Endothelial cell of umbilical vein (primary cell): ENCODE results near the gene TUFM. TPM values are rescaled to one million over a fixed set of nuclear protein-coding genes. Genes with fewer than 3 reads are reported as not detected.

Source experiments
- BruUV-seq: library from RNA; stranded (reverse); fragments of 400-500 nt; replicated peaks from 2 replicates; lab custom pipeline; 2021; lab: Mats Ljungman, UMichigan
- CTCF ChIA-PET: fragments of 300-600, 350-600 bp; sonication (Branson Sonifier 250); formaldehyde crosslinking; loops from one replicate; lab custom pipeline; 2021; ENCODE audit warnings: antibody characterized with exemption, inconsistent platforms; lab: Charles Lee
- POLR2A ChIA-PET: fragments of 300-600, 350-600 bp; sonication (Branson Sonifier 250); formaldehyde crosslinking; loops from one replicate; lab custom pipeline; 2021; ENCODE audit warnings: antibody characterized with exemption, inconsistent platforms; lab: Charles Lee
- DNase-seq: peaks from one replicate; pipeline ENCODE4 v3.0.0-alpha.2; 2011; ENCODE audit warnings: low read depth, low spot score
- FAIRE-seq: peaks from 2 replicates; lab custom pipeline; 2011; peaks lifted over from hg19 to GRCh38; lab: Jason Lieb, UNC
- H2AFZ ChIP-seq: 2 replicates; pipeline ENCODE4 v1.6.0; 2012; ENCODE audit warnings: low read depth, low read length, control low read depth, inconsistent platforms
- H3K27ac ChIP-seq: 2 replicates; pipeline ENCODE4 v1.5.1; 2011; ENCODE audit warnings: low read depth, mild to moderate bottlenecking, control low read depth, low read length, moderate library complexity; ENCODE audit not compliant: insufficient read depth
- H3K27me3 ChIP-seq, 2 experiments: 2 replicates each; pipeline versions ENCODE4 v1.6.0 to v1.6.1; 2011; ENCODE audit warnings: low read length in 2 of 2, mixed read lengths in 1 of 2; ENCODE audit not compliant: control insufficient read depth in 2 of 2, insufficient read depth in 2 of 2
- H3K36me3 ChIP-seq, 2 experiments: 2 replicates in 1 of 2; 3 replicates in 1 of 2; pipeline ENCODE4 v1.5.1; 2011; ENCODE audit warnings: low read length in 2 of 2, mild to moderate bottlenecking in 1 of 2, moderate library complexity in 1 of 2; ENCODE audit not compliant: control insufficient read depth in 2 of 2, insufficient read depth in 2 of 2; ENCODE audit errors: extremely low read depth in 1 of 2
- H3K4me1 ChIP-seq: 3 replicates; pipeline ENCODE4 v1.5.1; 2011; ENCODE audit warnings: mild to moderate bottlenecking, low read length; ENCODE audit not compliant: control insufficient read depth, insufficient read depth; ENCODE audit errors: extremely low read depth
- H3K4me2 ChIP-seq: 2 replicates; pipeline ENCODE4 v1.6.1; 2011; ENCODE audit warnings: low read length, control low read depth, mixed read lengths; ENCODE audit not compliant: insufficient read depth
- H3K4me3 ChIP-seq, 3 experiments: fragments of 200-600 bp in 1 of 3; sonication (generic), shearing (Covaris generic) in 1 of 3; replicated peaks in 1 of 3; 2 replicates each; pipeline ENCODE4 v1.5.1; 2011 to 2016; ENCODE audit warnings: control low read depth in 3 of 3, low read length in 3 of 3, mild to moderate bottlenecking in 2 of 3, inconsistent platforms in 1 of 3, low read depth in 1 of 3, moderate library complexity in 1 of 3; ENCODE audit not compliant: insufficient read depth in 1 of 3
- H3K79me2 ChIP-seq: 2 replicates; pipeline ENCODE4 v1.6.0; 2012; ENCODE audit warnings: low read length, inconsistent platforms; ENCODE audit not compliant: control insufficient read depth, insufficient read depth
- H3K9ac ChIP-seq: replicated peaks from 2 replicates; pipeline ENCODE3; 2011; ENCODE audit warnings: low read length, control low read depth; ENCODE audit not compliant: insufficient read depth; ENCODE audit errors: extremely low read depth
- H3K9me1 ChIP-seq: replicated peaks from 3 replicates; pipeline ENCODE4 v1.6.0; 2011; ENCODE audit warnings: mild to moderate bottlenecking, low read length; ENCODE audit not compliant: control insufficient read depth, insufficient read depth; ENCODE audit errors: extremely low read depth
- H3K9me3 ChIP-seq: replicated peaks from 2 replicates; pipeline ENCODE4 v1.5.1; 2012; ENCODE audit warnings: low read length, inconsistent platforms; ENCODE audit not compliant: control insufficient read depth, insufficient read depth
- H4K20me1 ChIP-seq: replicated peaks from 2 replicates; pipeline ENCODE3; 2011; ENCODE audit warnings: mild to moderate bottlenecking, low read length; ENCODE audit not compliant: control insufficient read depth, insufficient read depth; ENCODE audit errors: extremely low read depth
- FOS ChIP-seq: IDR thresholded peaks from 2 replicates; pipeline ENCODE4 v1.6.1; 2011; ENCODE audit warnings: mild to moderate bottlenecking, low read length, moderate library complexity, borderline replicate concordance; ENCODE audit not compliant: insufficient read depth
- GATA2 ChIP-seq: IDR thresholded peaks from 2 replicates; pipeline ENCODE4 v1.7.0; 2011; ENCODE audit warnings: low read depth, mild to moderate bottlenecking, moderate library complexity, mixed read lengths, low read length; ENCODE audit not compliant: insufficient read length, insufficient read depth
- JUN ChIP-seq: IDR thresholded peaks from 2 replicates; pipeline ENCODE4 v1.6.1; 2011; ENCODE audit warnings: borderline replicate concordance, low read depth; ENCODE audit not compliant: insufficient read length, insufficient read depth
- POLR2A ChIP-seq: IDR thresholded peaks from 2 replicates; pipeline ENCODE4 v1.6.1; 2012; ENCODE audit warnings: low read depth, mild to moderate bottlenecking, control low read depth, low read length
- POLR2AphosphoS5 ChIP-seq: IDR thresholded peaks from 2 replicates; pipeline ENCODE4 v1.6.1; 2012; ENCODE audit warnings: low read depth, mild to moderate bottlenecking, control low read depth, low read length, moderate library complexity; ENCODE audit not compliant: insufficient read depth
- dilution Hi-C: fragments of 300-500 bp; cut with MboI; formaldehyde crosslinking; loops from one replicate; pipeline ENCODE4 v1.15.0; 2019; ENCODE audit warnings: low sequenced_read_pairs; ENCODE audit not compliant: extremely low pct_ligation_motif_present
- intact Hi-C: fragments of 100-400 bp; cut with micrococcal nuclease; formaldehyde crosslinking; loops from one replicate; pipeline ENCODE4 v1.10.0; 2022
- polyA plus RNA-seq, 4 experiments: library from polyadenylated mRNA; depleted of rRNA in 3 of 4; stranded (reverse) in 3 of 4; unstranded in 1 of 4; fragments of >200 nt; gene quantifications; 2 replicates each; pipeline versions ENCODE4 v1.2.1 to v1.2.3, GENCODE V29; 2011 to 2012; ENCODE audit warnings: missing spikeins in 1 of 4
- total RNA-seq: library from RNA; stranded (reverse); gene quantifications from 2 replicates; pipeline ENCODE4 v1.2.3, GENCODE V29; 2021

Gene TUFM
- total and polyA plus RNA-seq, 2 donors (not counting 3 experiments of a cell fraction or from before 2014, with no cell fraction given) = 186 to 227 TPM

DNA sequence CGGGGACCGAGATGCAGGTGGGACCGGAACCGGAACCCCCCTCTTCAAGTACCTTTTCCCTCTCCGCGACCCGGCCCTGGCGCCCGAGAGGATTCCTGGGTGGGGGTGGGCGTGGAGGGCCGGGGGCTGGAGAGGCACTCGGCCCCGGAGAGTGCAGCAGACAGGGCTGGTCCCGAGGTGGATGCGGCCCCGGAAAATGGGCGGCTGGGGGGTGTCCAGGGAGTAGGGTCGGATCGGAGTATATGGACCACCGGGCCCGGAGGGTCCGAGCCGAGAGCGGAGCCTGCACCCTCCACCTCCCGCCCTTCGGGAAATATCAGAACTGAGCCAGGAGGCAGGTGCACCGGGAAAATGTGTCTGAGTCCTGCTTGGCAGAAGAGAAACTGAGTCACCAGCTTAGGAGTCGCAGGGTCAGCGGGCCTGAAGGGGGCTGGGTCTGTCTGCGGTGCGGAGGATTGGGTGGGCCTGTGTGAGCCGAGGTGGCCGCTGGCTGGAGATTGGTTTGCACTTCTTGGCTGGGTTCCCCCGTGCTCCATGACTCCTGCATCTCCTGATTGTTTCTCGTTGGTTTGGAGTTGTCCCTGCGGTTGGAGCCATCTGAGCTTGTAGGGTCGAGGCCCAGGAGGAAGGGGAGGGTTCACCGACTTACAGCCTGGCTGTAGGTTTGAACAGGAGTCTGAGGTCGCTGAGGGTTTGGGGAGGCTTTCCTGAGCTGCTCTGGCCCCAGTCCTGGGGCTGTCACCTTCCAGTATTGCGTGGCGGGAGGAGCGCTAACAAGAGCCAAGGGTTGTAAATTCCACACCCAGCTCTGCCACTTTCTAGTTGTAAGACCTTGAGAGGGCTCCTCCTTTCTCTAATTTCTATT is 18.0 kb upstream of the TUFM start:
- H3K4me2 ChIP-seq = peak overlapping the region; percentile 82
- H3K9me1 ChIP-seq = no peaks in the 10 kb centered on the region
- peak; percentile 62 for FAIRE-seq
- peak overlapping the region; percentile 96 for H3K27ac ChIP-seq
- POLR2A ChIA-PET = interaction anchor here (0.7 to 1.8 kb wide), 3 partner anchors 17 to 72 kb away, joined by 3 to 7 read pairs (median 7); partner anchors contain the start of gene TUFM
- CTCF ChIA-PET = interaction anchor here (0.7 to 2.8 kb wide), 6 partner anchors 9 to 81 kb away, joined by 4 to 13 read pairs (median 9); partner anchors contain the start of gene TUFM
- no TSS peak for BruUV-seq
- no peak for TF ChIP-seq GATA2
- no peak for TF ChIP-seq FOS
- TF ChIP-seq POLR2AphosphoS5 = peak; percentile 14
- no peaks in the 10 kb centered on the region for H3K9me3 ChIP-seq
- peaks cover 8% of the 10 kb centered on the region for H3K4me1 ChIP-seq
- peaks cover 0 to 16% of the 10 kb centered on the region in 2 experiments for H3K36me3 ChIP-seq
- no peaks in the 10 kb centered on the region for H4K20me1 ChIP-seq
- dilution Hi-C loops = no loop called here
- H3K9ac ChIP-seq = peak overlapping the region; percentile 97
- H3K4me3 ChIP-seq = peak overlapping the region; percentile 46 to 90 (median 83)
- H3K79me2 ChIP-seq = peaks cover 35% of the 10 kb centered on the region
- intact Hi-C loops = loop anchor here (1.0 to 2.0 kb wide), 4 partner anchors 18 to 81 kb away; partner anchors contain the start of genes RABEP2 and TUFM
- peak; percentile 52 for DNase-seq
- H2AFZ ChIP-seq = peak overlapping the region; percentile 94
- no peaks in the 10 kb centered on the region for H3K27me3 ChIP-seq

DNA sequence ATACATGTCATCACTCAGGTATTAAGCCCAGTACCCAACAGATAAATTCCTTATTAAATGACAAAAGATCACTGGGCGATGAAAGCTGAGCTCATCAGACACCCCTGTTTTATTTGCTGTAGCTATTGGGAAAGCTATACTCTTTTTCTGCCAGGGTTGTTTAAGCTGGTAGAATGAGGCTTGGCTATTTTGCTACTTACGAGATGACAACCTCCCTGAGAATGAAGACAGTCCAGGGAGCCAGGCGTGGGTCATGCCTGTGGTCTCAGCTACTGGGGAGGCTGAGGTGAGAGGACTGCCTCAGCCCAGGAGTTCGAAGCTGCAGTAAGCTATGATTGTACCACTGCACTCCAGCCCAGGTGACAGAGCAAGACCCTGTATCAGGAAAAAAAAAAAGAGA is 13.2 kb upstream of the TUFM start:
- BruUV-seq = no TSS peak
- POLR2A ChIA-PET = no interaction called here
- CTCF ChIA-PET = interaction anchor here (0.8 kb wide), 2 partner anchors 13 to 86 kb away, joined by 3 read pairs; partner anchors contain the start of gene TUFM
- FAIRE-seq (no peak), DNase-seq (no peak)
- Histone ChIP-seq H3K79me2 (peaks cover 15% of the 10 kb centered on the region), H3K9me1 (no peaks in the 10 kb centered on the region), H3K36me3 (no peaks in the 10 kb centered on the region), H3K4me3 (no peak overlapping the region), H3K9ac (no peak overlapping the region), H3K27me3 (no peaks in the 10 kb centered on the region), H3K27ac (no peak overlapping the region), H3K4me2 (no peak overlapping the region), H2AFZ (no peak overlapping the region), H3K9me3 (no peaks in the 10 kb centered on the region), H4K20me1 (no peaks in the 10 kb centered on the region), H3K4me1 (peaks cover under 1% of the 10 kb centered on the region)
- TF ChIP-seq POLR2A (no peak), JUN (no peak), POLR2AphosphoS5 (no peak)
- intact Hi-C loops (no loop called here), dilution Hi-C loops (no loop called here)
